Measurements from ENCODE around the gene TMEM181.

- no peak for TF ChIP-seq EZH2phosphoT487 (IDR thresholded peaks at IDR 0.05; ENCODE audit: low read length)
- no peak for TF ChIP-seq CTCF (IDR thresholded peaks at IDR 0.05; ENCODE audit: low read length)
- TF ChIP-seq EZH2 (optimal IDR thresholded peaks at IDR 0.05; ENCODE audit: low read depth, low read length), result no peak
Measured at GRCh38 chr6:158642097-158642601, 82.3 kb downstream of the TMEM181 start.

All from MM.1S (cell line).